Peyer's patch (tissue), 4 donors: Measurements from ENCODE around the gene SLCO3A1.

ENCODE experiments used
- POLR2A ChIP-seq, 2 donors: fragments of 450-650 bp; IDR thresholded peaks; one replicate each; pipeline ENCODE4 v1.5.1; 2017; ENCODE audit warnings: antibody characterized with exemption in 2 of 2, mild to moderate bottlenecking in 2 of 2, moderate library complexity in 2 of 2
- TF ChIP-seq, protein P1 (sequence below), 6 experiments: fragments of 450-650 bp in 4 of 6; fragments of 200-600 bp in 2 of 6; sonication (generic) in 1 of 6; IDR thresholded peaks; one replicate each; pipeline ENCODE4 v1.5.1; 2017 to 2019; ENCODE audit warnings: antibody characterized with exemption in 6 of 6, mild to moderate bottlenecking in 3 of 6, moderate library complexity in 1 of 6

DNA sequence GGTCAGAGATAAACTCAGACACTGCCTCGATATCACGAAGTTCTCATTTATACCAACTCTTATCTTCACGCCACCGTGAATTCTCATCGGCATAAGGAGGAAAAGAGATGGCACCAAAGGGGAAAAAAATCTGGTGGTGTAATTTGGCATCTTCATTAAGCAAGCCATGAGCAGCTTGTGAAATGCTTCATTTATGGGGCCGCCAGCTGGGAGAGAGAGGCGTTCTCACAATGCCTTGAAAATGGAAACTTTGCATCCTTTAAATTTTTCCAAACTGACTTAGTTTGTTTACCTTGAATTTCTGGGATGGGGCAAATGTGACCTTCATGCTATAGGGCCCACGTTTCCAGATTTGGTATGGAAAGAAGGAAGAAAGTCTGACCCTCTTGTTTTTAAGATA is 297.7 kb downstream of the SLCO3A1 start:
- TF ChIP-seq, protein P1, sequence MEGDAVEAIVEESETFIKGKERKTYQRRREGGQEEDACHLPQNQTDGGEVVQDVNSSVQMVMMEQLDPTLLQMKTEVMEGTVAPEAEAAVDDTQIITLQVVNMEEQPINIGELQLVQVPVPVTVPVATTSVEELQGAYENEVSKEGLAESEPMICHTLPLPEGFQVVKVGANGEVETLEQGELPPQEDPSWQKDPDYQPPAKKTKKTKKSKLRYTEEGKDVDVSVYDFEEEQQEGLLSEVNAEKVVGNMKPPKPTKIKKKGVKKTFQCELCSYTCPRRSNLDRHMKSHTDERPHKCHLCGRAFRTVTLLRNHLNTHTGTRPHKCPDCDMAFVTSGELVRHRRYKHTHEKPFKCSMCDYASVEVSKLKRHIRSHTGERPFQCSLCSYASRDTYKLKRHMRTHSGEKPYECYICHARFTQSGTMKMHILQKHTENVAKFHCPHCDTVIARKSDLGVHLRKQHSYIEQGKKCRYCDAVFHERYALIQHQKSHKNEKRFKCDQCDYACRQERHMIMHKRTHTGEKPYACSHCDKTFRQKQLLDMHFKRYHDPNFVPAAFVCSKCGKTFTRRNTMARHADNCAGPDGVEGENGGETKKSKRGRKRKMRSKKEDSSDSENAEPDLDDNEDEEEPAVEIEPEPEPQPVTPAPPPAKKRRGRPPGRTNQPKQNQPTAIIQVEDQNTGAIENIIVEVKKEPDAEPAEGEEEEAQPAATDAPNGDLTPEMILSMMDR (IDR thresholded peaks at IDR 0.05) = no peak
- no peak for TF ChIP-seq POLR2A (IDR thresholded peaks at IDR 0.05)
